ENCODE measurements around the gene C16orf78.

Gene C16orf78

GRCh38 chr16:49424961-49425360 is 51.4 kb downstream of the C16orf78 start:
- no peak for TF ChIP-seq CTCF (IDR thresholded peaks at IDR 0.05; ENCODE audit: unreplicated experiment in 3 of 3)
- Mint-ChIP-seq H3K4me3 (no peak overlapping the region), H3K36me3 (ENCODE audit: low read depth) (no peaks in the 10 kb centered on the region), H3K27me3 (ENCODE audit: low read depth) (peaks cover 36% of the 10 kb centered on the region), H3K27ac (no peak overlapping the region), H3K9me3 (peaks cover 8% of the 10 kb centered on the region), H3K4me1 (peaks cover 4% of the 10 kb centered on the region)

- no peak for TF ChIP-seq CTCF (IDR thresholded peaks at IDR 0.05; ENCODE audit: unreplicated experiment in 3 of 3)
- no peak overlapping the region for H3K4me3 Mint-ChIP-seq
- H3K36me3 Mint-ChIP-seq (ENCODE audit: low read depth), result no peaks in the 10 kb centered on the region
- H3K27me3 Mint-ChIP-seq (ENCODE audit: low read depth), result peaks cover 38% of the 10 kb centered on the region
- peaks cover 8% of the 10 kb centered on the region for H3K9me3 Mint-ChIP-seq
- H3K27ac Mint-ChIP-seq, result no peak overlapping the region
- no peaks in the 10 kb centered on the region for H3K4me1 Mint-ChIP-seq
Observed at GRCh38 chr16:49427771-49428170, 54.2 kb downstream of the C16orf78 start.

DNA sequence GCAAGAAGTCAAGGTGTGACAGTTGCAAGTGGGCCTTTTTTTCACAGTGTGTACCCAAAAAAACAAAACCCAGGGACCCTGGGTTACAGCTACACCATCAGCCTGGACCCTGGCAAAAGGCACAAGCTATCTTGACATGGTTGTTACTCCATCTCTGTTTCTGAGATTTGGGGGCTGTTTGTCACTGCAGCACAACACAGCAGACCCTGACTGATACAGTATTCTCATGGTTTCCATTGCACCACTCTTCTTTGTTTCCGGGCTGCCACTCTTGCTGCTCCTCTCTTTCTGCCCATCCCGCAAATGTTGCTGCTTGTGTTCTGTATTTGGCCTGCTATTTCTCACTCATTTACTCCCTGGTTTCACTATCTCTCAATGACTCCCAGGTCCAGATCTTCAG is 55.2 kb downstream of the C16orf78 start:
- no peak overlapping the region for H3K4me3 Mint-ChIP-seq
- H3K27me3 Mint-ChIP-seq (ENCODE audit: low read depth), result peaks cover 30% of the 10 kb centered on the region
- TF ChIP-seq CTCF (IDR thresholded peaks at IDR 0.05; ENCODE audit: unreplicated experiment in 3 of 3), result no peak

GRCh38 chr16:49431040-49431439 is 57.4 kb downstream of the C16orf78 start:
- no peak for TF ChIP-seq CTCF (IDR thresholded peaks at IDR 0.05; ENCODE audit: unreplicated experiment in 3 of 3)
- H3K4me3 Mint-ChIP-seq, result no peak overlapping the region
- H3K36me3 Mint-ChIP-seq (ENCODE audit: low read depth), result no peaks in the 10 kb centered on the region
- peaks cover 8% of the 10 kb centered on the region for H3K9me3 Mint-ChIP-seq
- no peaks in the 10 kb centered on the region for H3K4me1 Mint-ChIP-seq
- peaks cover 27% of the 10 kb centered on the region for H3K27me3 Mint-ChIP-seq (ENCODE audit: low read depth)
- H3K27ac Mint-ChIP-seq, result no peak overlapping the region

More for the DNA sequence above, 55.2 kb downstream of the C16orf78 start:
- Mint-ChIP-seq H3K9me3 (peaks cover 8% of the 10 kb centered on the region), H3K36me3 (ENCODE audit: low read depth) (no peaks in the 10 kb centered on the region), H3K4me1 (no peaks in the 10 kb centered on the region), H3K27ac (no peak overlapping the region)

DNA sequence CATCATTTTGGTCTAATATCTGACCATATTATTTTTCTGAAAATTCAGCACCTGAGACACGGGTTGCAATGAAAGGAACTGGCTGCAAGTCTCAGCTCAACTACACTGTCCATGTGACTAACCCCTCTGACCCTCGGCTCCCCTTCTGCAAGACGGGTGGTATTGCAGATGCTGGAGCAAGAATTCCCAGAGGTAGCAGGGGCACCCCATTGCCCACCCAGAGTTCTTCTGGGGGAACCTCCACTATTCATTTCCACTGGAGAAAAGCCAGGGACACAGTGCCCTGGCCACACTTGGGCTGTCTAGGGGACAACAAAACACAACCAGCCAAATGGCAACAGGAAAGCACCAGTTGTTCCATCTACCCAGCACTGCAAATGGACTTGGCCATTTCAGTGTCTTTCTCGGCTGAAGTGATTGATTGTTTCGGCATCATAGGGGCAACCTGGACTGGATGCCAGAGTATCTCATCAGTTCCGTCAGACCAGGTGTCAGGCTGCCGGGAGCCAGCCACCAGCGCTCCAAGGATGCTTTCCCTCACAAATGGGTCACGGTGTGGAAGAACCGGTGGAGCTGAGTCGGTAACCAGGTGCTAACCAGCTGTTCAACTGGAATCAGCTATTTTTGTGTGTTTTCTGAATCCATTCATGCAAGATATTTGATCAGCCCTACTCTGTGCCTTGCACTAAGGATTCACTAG is 58.1 kb downstream of the C16orf78 start:
- no peak for TF ChIP-seq CTCF (IDR thresholded peaks at IDR 0.05; ENCODE audit: unreplicated experiment in 3 of 3)
- Mint-ChIP-seq H3K36me3 (ENCODE audit: low read depth) (no peaks in the 10 kb centered on the region), H3K4me1 (no peaks in the 10 kb centered on the region), H3K27ac (no peak overlapping the region), H3K9me3 (peaks cover 8% of the 10 kb centered on the region), H3K27me3 (ENCODE audit: low read depth) (peaks cover 32% of the 10 kb centered on the region), H3K4me3 (no peak overlapping the region)

- Mint-ChIP-seq H3K36me3 (ENCODE audit: low read depth) (no peaks in the 10 kb centered on the region), H3K27ac (no peak overlapping the region), H3K9me3 (no peaks in the 10 kb centered on the region), H3K27me3 (ENCODE audit: low read depth) (peaks cover 37% of the 10 kb centered on the region), H3K4me1 (no peaks in the 10 kb centered on the region), H3K4me3 (no peak overlapping the region)
- TF ChIP-seq CTCF (IDR thresholded peaks at IDR 0.05; ENCODE audit: unreplicated experiment in 3 of 3), result no peak
Observed at GRCh38 chr16:49434733-49435132, 61.1 kb downstream of the C16orf78 start.
